ENCODE measurements around the gene CHD9NB.

DNA sequence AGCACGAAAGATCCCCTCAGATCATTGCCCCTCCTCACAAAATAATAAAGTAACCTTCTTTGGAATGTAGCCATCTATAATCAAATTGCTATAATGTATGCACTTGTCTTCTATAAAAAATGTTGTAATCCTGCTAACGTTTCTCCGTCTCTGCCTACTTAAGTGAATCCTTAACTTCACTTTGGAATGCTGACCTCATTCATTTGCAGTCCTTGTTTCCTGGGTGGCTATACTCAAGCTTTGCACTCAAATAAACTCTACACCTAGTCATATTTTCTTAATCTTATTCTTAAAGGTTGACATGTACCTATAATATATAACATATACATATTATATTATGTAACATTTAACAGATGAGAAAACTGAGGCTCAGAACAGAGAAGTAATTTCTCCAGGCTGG is 22.7 kb downstream of the CHD9NB start:
- TF ChIP-seq NRF1 (IDR thresholded peaks at IDR 0.05; ENCODE audit: low read depth, low read length), result no peak
- TF ChIP-seq, protein P1, sequence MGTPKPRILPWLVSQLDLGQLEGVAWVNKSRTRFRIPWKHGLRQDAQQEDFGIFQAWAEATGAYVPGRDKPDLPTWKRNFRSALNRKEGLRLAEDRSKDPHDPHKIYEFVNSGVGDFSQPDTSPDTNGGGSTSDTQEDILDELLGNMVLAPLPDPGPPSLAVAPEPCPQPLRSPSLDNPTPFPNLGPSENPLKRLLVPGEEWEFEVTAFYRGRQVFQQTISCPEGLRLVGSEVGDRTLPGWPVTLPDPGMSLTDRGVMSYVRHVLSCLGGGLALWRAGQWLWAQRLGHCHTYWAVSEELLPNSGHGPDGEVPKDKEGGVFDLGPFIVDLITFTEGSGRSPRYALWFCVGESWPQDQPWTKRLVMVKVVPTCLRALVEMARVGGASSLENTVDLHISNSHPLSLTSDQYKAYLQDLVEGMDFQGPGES (IDR thresholded peaks at IDR 0.05; ENCODE audit: low read depth, low read length), result no peak
- TF ChIP-seq EZH2phosphoT487 (IDR thresholded peaks at IDR 0.05; ENCODE audit: borderline replicate concordance, low read depth), result no peak
- no peak for TF ChIP-seq CTCF (IDR thresholded peaks at IDR 0.05)
- TF ChIP-seq TAF1 (IDR thresholded peaks at IDR 0.05; ENCODE audit: borderline replicate concordance, low read depth, low read length), result no peak
- TF ChIP-seq SMC3 (IDR thresholded peaks at IDR 0.05; ENCODE audit: low read depth, low read length), result no peak
- TF ChIP-seq JUND (IDR thresholded peaks at IDR 0.05), result no peak
